K562 (cell line): Measurements from ENCODE around the gene SESN2. TPM values are rescaled to one million over a fixed set of nuclear protein-coding genes. Genes with fewer than 3 reads are reported as not detected.

Experiments used
- BRCA1 ChIP-seq, 2 experiments: fragments of 450-650 bp in 1 of 2; sonication (generic) in 1 of 2; formaldehyde crosslinking in 1 of 2; IDR thresholded peaks; 2 replicates each; pipeline versions ENCODE4 v1.5.0 to v1.6.1; 2017 to 2020; ENCODE audit warnings: mild to moderate bottlenecking in 1 of 2, missing genetic modification reagents in 1 of 2
- CREB3L1 ChIP-seq: fragments of 450-650 bp; IDR thresholded peaks from 2 replicates; pipeline ENCODE4 v1.6.1; 2014; ENCODE audit warnings: low read depth, mild to moderate bottlenecking, moderate library complexity, borderline replicate concordance
- RFX7 ChIP-seq: fragments of 250-450 bp; sonication (Bioruptor Pico); IDR thresholded peaks from 2 replicates; pipeline ENCODE4 v1.5.1; 2021; ENCODE audit warnings: mild to moderate bottlenecking
- ZNF184 ChIP-seq: sonication (generic); formaldehyde crosslinking; IDR thresholded peaks from 2 replicates; pipeline ENCODE4 v1.5.0; 2020; ENCODE audit warnings: missing genetic modification reagents
- ZNF224 ChIP-seq: sonication (generic); formaldehyde crosslinking; IDR thresholded peaks from 2 replicates; pipeline ENCODE4 v1.8.0; 2022; ENCODE audit warnings: mild to moderate bottlenecking, missing genetic modification reagents
- ZNF408 ChIP-seq: fragments of 250-450 bp; sonication (Bioruptor Pico); IDR thresholded peaks from 2 replicates; pipeline ENCODE4 v1.4.0; 2020; ENCODE audit warnings: low read depth, mild to moderate bottlenecking, moderate library complexity
- ZZZ3 ChIP-seq: fragments of 450-650 bp; IDR thresholded peaks from 2 replicates; pipeline ENCODE4 v1.6.1; 2016; ENCODE audit warnings: antibody characterized with exemption, mild to moderate bottlenecking, moderate library complexity
- polyA plus RNA-seq, 8 experiments: library from polyadenylated mRNA; depleted of rRNA in 4 of 8; stranded (reverse) in 5 of 8; unstranded in 3 of 8; fragments of >200 nt; fragmentation: Nextera tagmentation in 2 of 8; fragmentation: Illumina TruSeq in 1 of 8; extraction: Ambion mirVana in 2 of 8; extraction: Trizol in 1 of 8; gene quantifications; 2 replicates each; pipeline versions ENCODE4 v1.2.1 to v1.2.3, GENCODE V29; 2011 to 2014; ENCODE audit warnings: inconsistent platforms in 1 of 8, missing spikeins in 1 of 8
- total RNA-seq, 7 experiments: library from RNA; depleted of rRNA in 6 of 7; stranded (reverse); fragments of >200 nt in 6 of 7; fragmentation: Illumina TruSeq in 2 of 7; extraction: Trizol in 2 of 7; gene quantifications; 2 replicates each; pipeline versions ENCODE4 v1.2.1 to v1.2.3, GENCODE V29; 2011 to 2021; ENCODE audit warnings: low replicate concordance in 1 of 7
- TF ChIP-seq, protein P1 (sequence below): fragments of 450-650 bp; IDR thresholded peaks from 2 replicates; pipeline ENCODE4 v1.6.1; 2016
- TF ChIP-seq, protein P2 (sequence below), 3 experiments: fragments of 200-800 bp in 1 of 3; sonication (Bioruptor generic) in 1 of 3; sonication (generic) in 1 of 3; formaldehyde crosslinking in 1 of 3; IDR thresholded peaks; 2 replicates each; pipeline versions ENCODE4 v1.6.1 to v1.8.0; 2016 to 2022; ENCODE audit warnings: mild to moderate bottlenecking in 2 of 3, missing compliant biosample characterization in 2 of 3, missing genetic modification characterization in 2 of 3, missing genetic modification reagents in 1 of 3
- TF ChIP-seq, protein P3 (sequence below): fragments of 450-650 bp; IDR thresholded peaks from 2 replicates; pipeline ENCODE4 v1.6.1; 2018; ENCODE audit not compliant: partially characterized antibody
- TF ChIP-seq, protein P4 (sequence below), 2 experiments: fragments of 450-650 bp; IDR thresholded peaks; 2 replicates each; pipeline ENCODE4 v1.6.1; 2016; ENCODE audit warnings: mild to moderate bottlenecking in 2 of 2, borderline replicate concordance in 1 of 2, low read depth in 1 of 2, moderate library complexity in 1 of 2

Gene SESN2
- total and polyA plus RNA-seq, 9 of the 15 experiments (the other 6 are each of a cell fraction or from before 2014, with no cell fraction given): 3.7 to 71.3 (median 16.8) TPM

DNA sequence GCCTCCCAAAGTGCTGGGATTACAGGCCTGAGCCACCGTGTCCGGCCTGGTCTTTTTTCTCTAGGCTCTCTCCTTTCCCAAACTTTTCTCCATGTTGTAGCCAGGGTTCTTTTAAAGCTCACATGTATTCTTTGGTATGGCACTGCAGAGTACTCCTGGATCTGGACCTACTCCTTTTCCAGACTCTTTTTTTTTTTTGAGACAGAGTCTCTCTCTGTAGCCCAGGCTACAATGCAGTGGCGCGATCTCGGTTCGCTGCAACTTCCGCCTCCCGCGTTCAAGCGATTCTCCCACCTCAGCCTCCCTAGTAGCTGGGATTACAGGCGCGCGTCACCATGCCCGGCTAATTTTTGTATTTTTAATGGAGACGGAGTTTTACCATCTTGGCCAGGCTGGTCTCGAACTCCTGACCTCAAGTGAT is 68.9 kb downstream of the SESN2 start (continued):
- TF ChIP-seq, protein P1, sequence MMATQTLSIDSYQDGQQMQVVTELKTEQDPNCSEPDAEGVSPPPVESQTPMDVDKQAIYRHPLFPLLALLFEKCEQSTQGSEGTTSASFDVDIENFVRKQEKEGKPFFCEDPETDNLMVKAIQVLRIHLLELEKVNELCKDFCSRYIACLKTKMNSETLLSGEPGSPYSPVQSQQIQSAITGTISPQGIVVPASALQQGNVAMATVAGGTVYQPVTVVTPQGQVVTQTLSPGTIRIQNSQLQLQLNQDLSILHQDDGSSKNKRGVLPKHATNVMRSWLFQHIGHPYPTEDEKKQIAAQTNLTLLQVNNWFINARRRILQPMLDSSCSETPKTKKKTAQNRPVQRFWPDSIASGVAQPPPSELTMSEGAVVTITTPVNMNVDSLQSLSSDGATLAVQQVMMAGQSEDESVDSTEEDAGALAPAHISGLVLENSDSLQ: no peak
- no peak for TF ChIP-seq BRCA1 (IDR thresholded peaks at IDR 0.05)
- no peak for TF ChIP-seq BRCA1 (CRISPR knock-in tag; IDR thresholded peaks at IDR 0.05)
- TF ChIP-seq, protein P2, sequence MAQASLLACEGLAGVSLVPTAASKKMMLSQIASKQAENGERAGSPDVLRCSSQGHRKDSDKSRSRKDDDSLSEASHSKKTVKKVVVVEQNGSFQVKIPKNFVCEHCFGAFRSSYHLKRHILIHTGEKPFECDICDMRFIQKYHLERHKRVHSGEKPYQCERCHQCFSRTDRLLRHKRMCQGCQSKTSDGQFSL (CRISPR knock-in tag; IDR thresholded peaks at IDR 0.05): no peak
- TF ChIP-seq, protein P2 (tag; IDR thresholded peaks at IDR 0.05): no peak
- no peak for TF ChIP-seq CREB3L1
- no peak for TF ChIP-seq RFX7 (CRISPR knock-in tag)
- no peak for TF ChIP-seq ZNF408
- TF ChIP-seq ZNF224: 0 out of 2 replicates have a peak, but pooled peaks have one; percentile 55
- no peak for TF ChIP-seq ZZZ3
- TF ChIP-seq, protein P3, sequence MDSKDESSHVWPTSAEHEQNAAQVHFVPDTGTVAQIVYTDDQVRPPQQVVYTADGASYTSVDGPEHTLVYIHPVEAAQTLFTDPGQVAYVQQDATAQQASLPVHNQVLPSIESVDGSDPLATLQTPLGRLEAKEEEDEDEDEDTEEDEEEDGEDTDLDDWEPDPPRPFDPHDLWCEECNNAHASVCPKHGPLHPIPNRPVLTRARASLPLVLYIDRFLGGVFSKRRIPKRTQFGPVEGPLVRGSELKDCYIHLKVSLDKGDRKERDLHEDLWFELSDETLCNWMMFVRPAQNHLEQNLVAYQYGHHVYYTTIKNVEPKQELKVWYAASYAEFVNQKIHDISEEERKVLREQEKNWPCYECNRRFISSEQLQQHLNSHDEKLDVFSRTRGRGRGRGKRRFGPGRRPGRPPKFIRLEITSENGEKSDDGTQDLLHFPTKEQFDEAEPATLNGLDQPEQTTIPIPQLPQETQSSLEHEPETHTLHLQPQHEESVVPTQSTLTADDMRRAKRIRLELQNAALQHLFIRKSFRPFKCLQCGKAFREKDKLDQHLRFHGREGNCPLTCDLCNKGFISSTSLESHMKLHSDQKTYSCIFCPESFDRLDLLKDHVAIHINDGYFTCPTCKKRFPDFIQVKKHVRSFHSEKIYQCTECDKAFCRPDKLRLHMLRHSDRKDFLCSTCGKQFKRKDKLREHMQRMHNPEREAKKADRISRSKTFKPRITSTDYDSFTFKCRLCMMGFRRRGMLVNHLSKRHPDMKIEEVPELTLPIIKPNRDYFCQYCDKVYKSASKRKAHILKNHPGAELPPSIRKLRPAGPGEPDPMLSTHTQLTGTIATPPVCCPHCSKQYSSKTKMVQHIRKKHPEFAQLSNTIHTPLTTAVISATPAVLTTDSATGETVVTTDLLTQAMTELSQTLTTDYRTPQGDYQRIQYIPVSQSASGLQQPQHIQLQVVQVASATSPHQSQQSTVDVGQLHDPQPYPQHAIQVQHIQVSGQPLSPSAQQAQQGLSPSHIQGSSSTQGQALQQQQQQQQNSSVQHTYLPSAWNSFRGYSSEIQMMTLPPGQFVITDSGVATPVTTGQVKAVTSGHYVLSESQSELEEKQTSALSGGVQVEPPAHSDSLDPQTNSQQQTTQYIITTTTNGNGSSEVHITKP: no peak
- TF ChIP-seq, protein P4, sequence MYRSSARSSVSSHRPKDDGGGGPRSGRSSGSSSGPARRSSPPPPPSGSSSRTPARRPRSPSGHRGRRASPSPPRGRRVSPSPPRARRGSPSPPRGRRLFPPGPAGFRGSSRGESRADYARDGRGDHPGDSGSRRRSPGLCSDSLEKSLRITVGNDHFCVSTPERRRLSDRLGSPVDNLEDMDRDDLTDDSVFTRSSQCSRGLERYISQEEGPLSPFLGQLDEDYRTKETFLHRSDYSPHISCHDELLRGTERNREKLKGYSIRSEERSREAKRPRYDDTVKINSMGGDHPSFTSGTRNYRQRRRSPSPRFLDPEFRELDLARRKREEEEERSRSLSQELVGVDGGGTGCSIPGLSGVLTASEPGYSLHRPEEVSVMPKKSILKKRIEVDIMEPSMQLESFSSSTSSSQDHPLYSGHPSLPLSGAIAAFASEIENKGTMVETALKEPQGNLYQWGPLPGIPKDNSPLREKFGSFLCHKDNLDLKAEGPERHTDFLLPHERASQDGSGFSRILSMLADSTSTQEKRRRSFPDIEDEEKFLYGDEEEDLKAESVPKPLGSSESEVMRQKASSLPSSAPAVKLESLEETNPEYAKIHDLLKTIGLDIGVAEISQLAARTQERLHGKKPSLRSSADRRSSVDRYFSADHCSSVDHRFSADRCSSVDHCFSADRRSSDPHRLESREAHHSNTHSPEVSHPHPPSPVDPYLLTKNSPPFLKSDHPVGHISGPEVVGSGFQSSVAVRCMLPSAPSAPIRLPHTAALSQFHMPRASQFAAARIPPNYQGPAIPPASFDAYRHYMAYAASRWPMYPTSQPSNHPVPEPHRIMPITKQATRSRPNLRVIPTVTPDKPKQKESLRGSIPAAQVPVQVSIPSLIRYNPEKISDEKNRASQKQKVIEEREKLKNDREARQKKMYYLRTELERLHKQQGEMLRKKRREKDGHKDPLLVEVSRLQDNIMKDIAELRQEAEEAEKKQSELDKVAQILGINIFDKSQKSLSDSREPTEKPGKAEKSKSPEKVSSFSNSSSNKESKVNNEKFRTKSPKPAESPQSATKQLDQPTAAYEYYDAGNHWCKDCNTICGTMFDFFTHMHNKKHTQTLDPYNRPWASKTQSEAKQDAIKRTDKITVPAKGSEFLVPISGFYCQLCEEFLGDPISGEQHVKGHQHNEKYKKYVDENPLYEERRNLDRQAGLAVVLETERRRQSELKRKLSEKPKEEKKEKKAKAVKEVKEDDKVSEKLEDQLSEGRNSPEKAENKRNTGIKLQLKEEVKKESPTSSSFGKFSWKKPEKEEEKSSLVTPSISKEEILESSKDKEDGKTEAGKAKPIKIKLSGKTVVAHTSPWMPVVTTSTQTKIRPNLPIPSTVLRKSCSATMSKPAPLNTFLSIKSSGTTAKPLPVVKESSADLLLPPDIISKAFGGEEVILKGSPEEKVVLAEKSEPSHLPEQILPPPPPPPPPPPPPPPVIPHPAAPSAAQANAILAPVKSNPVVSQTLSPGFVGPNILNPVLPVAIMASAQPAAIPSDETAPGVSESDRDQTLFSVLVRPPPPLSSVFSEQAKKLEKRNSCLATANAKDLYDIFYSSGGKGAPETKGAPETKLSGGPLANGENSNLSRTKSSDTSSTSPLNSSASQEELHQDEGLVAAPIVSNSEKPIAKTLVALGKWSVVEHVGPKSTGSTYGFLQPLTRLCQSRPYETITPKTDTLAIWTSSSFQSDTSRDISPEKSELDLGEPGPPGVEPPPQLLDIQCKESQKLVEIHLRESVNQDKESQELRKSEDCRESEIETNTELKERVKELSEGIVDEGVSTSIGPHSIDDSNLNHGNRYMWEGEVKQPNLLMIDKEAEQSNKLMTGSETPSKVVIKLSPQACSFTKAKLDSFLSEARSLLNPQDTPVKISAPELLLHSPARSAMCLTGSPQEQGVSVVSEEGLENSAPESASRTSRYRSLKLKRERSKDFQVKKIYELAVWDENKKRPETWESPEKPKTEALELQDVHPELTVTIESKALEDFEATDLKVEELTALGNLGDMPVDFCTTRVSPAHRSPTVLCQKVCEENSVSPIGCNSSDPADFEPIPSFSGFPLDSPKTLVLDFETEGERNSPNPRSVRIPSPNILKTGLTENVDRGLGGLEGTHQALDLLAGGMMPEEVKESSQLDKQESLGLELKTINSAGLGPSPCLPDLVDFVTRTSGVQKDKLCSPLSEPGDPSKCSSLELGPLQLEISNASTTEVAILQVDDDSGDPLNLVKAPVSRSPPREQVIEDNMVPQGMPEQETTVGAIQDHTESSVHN (IDR thresholded peaks at IDR 0.05; ENCODE audit: borderline replicate concordance in 1 of 2, low read depth in 1 of 2): no peak
- no peak for TF ChIP-seq ZNF184 (CRISPR knock-in tag)
